Endothelial cell of umbilical vein (primary cell): Measurements from ENCODE around the gene ALK. TPM values are rescaled to one million over a fixed set of nuclear protein-coding genes. Genes with fewer than 3 reads are reported as not detected.

Source experiments
- BruUV-seq: library from RNA; stranded (reverse); fragments of 400-500 nt; replicated peaks from 2 replicates; lab custom pipeline; 2021; lab: Mats Ljungman, UMichigan
- CTCF ChIA-PET: fragments of 300-600, 350-600 bp; sonication (Branson Sonifier 250); formaldehyde crosslinking; loops from one replicate; lab custom pipeline; 2021; ENCODE audit warnings: antibody characterized with exemption, inconsistent platforms; lab: Charles Lee
- POLR2A ChIA-PET: fragments of 300-600, 350-600 bp; sonication (Branson Sonifier 250); formaldehyde crosslinking; loops from one replicate; lab custom pipeline; 2021; ENCODE audit warnings: antibody characterized with exemption, inconsistent platforms; lab: Charles Lee
- DNase-seq: peaks from one replicate; pipeline ENCODE4 v3.0.0-alpha.2; 2011; ENCODE audit warnings: low read depth, low spot score
- FAIRE-seq: peaks from 2 replicates; lab custom pipeline; 2011; peaks lifted over from hg19 to GRCh38; lab: Jason Lieb, UNC
- H2AFZ ChIP-seq: 2 replicates; pipeline ENCODE4 v1.6.0; 2012; ENCODE audit warnings: low read depth, low read length, control low read depth, inconsistent platforms
- H3K27ac ChIP-seq: 2 replicates; pipeline ENCODE4 v1.5.1; 2011; ENCODE audit warnings: low read depth, mild to moderate bottlenecking, control low read depth, low read length, moderate library complexity; ENCODE audit not compliant: insufficient read depth
- H3K27me3 ChIP-seq, 2 experiments: 2 replicates each; pipeline versions ENCODE4 v1.6.0 to v1.6.1; 2011; ENCODE audit warnings: low read length in 2 of 2, mixed read lengths in 1 of 2; ENCODE audit not compliant: control insufficient read depth in 2 of 2, insufficient read depth in 2 of 2
- H3K36me3 ChIP-seq, 2 experiments: 2 replicates in 1 of 2; 3 replicates in 1 of 2; pipeline ENCODE4 v1.5.1; 2011; ENCODE audit warnings: low read length in 2 of 2, mild to moderate bottlenecking in 1 of 2, moderate library complexity in 1 of 2; ENCODE audit not compliant: control insufficient read depth in 2 of 2, insufficient read depth in 2 of 2; ENCODE audit errors: extremely low read depth in 1 of 2
- H3K4me1 ChIP-seq: 3 replicates; pipeline ENCODE4 v1.5.1; 2011; ENCODE audit warnings: mild to moderate bottlenecking, low read length; ENCODE audit not compliant: control insufficient read depth, insufficient read depth; ENCODE audit errors: extremely low read depth
- H3K4me2 ChIP-seq: 2 replicates; pipeline ENCODE4 v1.6.1; 2011; ENCODE audit warnings: low read length, control low read depth, mixed read lengths; ENCODE audit not compliant: insufficient read depth
- H3K4me3 ChIP-seq, 3 experiments: fragments of 200-600 bp in 1 of 3; sonication (generic), shearing (Covaris generic) in 1 of 3; replicated peaks in 1 of 3; 2 replicates each; pipeline ENCODE4 v1.5.1; 2011 to 2016; ENCODE audit warnings: control low read depth in 3 of 3, low read length in 3 of 3, mild to moderate bottlenecking in 2 of 3, inconsistent platforms in 1 of 3, low read depth in 1 of 3, moderate library complexity in 1 of 3; ENCODE audit not compliant: insufficient read depth in 1 of 3
- H3K79me2 ChIP-seq: 2 replicates; pipeline ENCODE4 v1.6.0; 2012; ENCODE audit warnings: low read length, inconsistent platforms; ENCODE audit not compliant: control insufficient read depth, insufficient read depth
- H3K9ac ChIP-seq: replicated peaks from 2 replicates; pipeline ENCODE3; 2011; ENCODE audit warnings: low read length, control low read depth; ENCODE audit not compliant: insufficient read depth; ENCODE audit errors: extremely low read depth
- H3K9me1 ChIP-seq: replicated peaks from 3 replicates; pipeline ENCODE4 v1.6.0; 2011; ENCODE audit warnings: mild to moderate bottlenecking, low read length; ENCODE audit not compliant: control insufficient read depth, insufficient read depth; ENCODE audit errors: extremely low read depth
- H3K9me3 ChIP-seq: replicated peaks from 2 replicates; pipeline ENCODE4 v1.5.1; 2012; ENCODE audit warnings: low read length, inconsistent platforms; ENCODE audit not compliant: control insufficient read depth, insufficient read depth
- H4K20me1 ChIP-seq: replicated peaks from 2 replicates; pipeline ENCODE3; 2011; ENCODE audit warnings: mild to moderate bottlenecking, low read length; ENCODE audit not compliant: control insufficient read depth, insufficient read depth; ENCODE audit errors: extremely low read depth
- EZH2 ChIP-seq: IDR thresholded peaks from 2 replicates; pipeline ENCODE4 v1.6.1; 2012; ENCODE audit warnings: borderline replicate concordance, low read depth, mild to moderate bottlenecking, moderate library complexity, low read length, inconsistent platforms; ENCODE audit not compliant: severe bottlenecking
- FOS ChIP-seq: IDR thresholded peaks from 2 replicates; pipeline ENCODE4 v1.6.1; 2011; ENCODE audit warnings: mild to moderate bottlenecking, low read length, moderate library complexity, borderline replicate concordance; ENCODE audit not compliant: insufficient read depth
- GATA2 ChIP-seq: IDR thresholded peaks from 2 replicates; pipeline ENCODE4 v1.7.0; 2011; ENCODE audit warnings: low read depth, mild to moderate bottlenecking, moderate library complexity, mixed read lengths, low read length; ENCODE audit not compliant: insufficient read length, insufficient read depth
- JUN ChIP-seq: IDR thresholded peaks from 2 replicates; pipeline ENCODE4 v1.6.1; 2011; ENCODE audit warnings: borderline replicate concordance, low read depth; ENCODE audit not compliant: insufficient read length, insufficient read depth
- MYC ChIP-seq: IDR thresholded peaks from one replicate; pipeline ENCODE4 v1.6.1; 2011; ENCODE audit warnings: mild to moderate bottlenecking, low read depth, low read length
- POLR2A ChIP-seq: IDR thresholded peaks from 2 replicates; pipeline ENCODE4 v1.6.1; 2012; ENCODE audit warnings: low read depth, mild to moderate bottlenecking, control low read depth, low read length
- POLR2AphosphoS5 ChIP-seq: IDR thresholded peaks from 2 replicates; pipeline ENCODE4 v1.6.1; 2012; ENCODE audit warnings: low read depth, mild to moderate bottlenecking, control low read depth, low read length, moderate library complexity; ENCODE audit not compliant: insufficient read depth
- dilution Hi-C: fragments of 300-500 bp; cut with MboI; formaldehyde crosslinking; loops from one replicate; pipeline ENCODE4 v1.15.0; 2019; ENCODE audit warnings: low sequenced_read_pairs; ENCODE audit not compliant: extremely low pct_ligation_motif_present
- intact Hi-C: fragments of 100-400 bp; cut with micrococcal nuclease; formaldehyde crosslinking; loops from one replicate; pipeline ENCODE4 v1.10.0; 2022
- polyA plus RNA-seq, 4 experiments: library from polyadenylated mRNA; depleted of rRNA in 3 of 4; stranded (reverse) in 3 of 4; unstranded in 1 of 4; fragments of >200 nt; gene quantifications; 2 replicates each; pipeline versions ENCODE4 v1.2.1 to v1.2.3, GENCODE V29; 2011 to 2012; ENCODE audit warnings: missing spikeins in 1 of 4
- total RNA-seq: library from RNA; stranded (reverse); gene quantifications from 2 replicates; pipeline ENCODE4 v1.2.3, GENCODE V29; 2021
- TF ChIP-seq, protein P1 (sequence below): IDR thresholded peaks from 2 replicates; pipeline ENCODE4 v1.6.1; 2011; ENCODE audit not compliant: insufficient read depth, insufficient read length
- TF ChIP-seq, protein P2 (sequence below), 2 donors: IDR thresholded peaks; 1 replicate in 1 of 2; 2 replicates in 1 of 2; pipeline ENCODE4 v1.5.1; 2011; ENCODE audit warnings: low read length in 2 of 2, mild to moderate bottlenecking in 2 of 2, moderate library complexity in 2 of 2, control low read depth in 1 of 2, inconsistent platforms in 1 of 2, low read depth in 1 of 2; ENCODE audit not compliant: insufficient read depth in 1 of 2; ENCODE audit errors: extremely low read depth in 1 of 2

The ALK gene
- total and polyA plus RNA-seq, 2 donors (not counting 3 experiments of a cell fraction or from before 2014, with no cell fraction given), result not detected

DNA sequence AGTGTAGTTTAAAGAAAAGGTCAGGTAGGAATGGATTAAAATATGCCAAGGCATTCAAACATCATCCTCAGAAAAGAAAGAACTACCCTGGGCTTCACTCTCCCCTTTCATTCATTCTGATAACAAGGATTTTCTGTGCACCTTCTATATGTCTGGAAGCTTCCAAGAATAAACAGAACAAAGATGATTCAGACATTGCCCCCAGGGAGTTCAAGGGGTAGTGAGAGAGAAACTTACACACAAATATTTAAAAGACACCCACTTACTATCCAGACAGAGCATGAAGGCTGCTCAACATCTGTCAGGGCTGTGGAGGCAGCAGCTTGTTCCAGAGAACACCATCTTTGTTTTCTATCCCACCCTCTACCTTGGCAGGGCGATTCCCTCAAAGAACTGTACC lies 140.5 kb downstream of the ALK start:
- Histone ChIP-seq H3K9me3 (peaks cover 2% of the 10 kb centered on the region), H3K9me1 (no peaks in the 10 kb centered on the region), H3K27me3 (no peaks in the 10 kb centered on the region), H3K27ac (no peak overlapping the region), H3K4me3 (no peak overlapping the region), H3K79me2 (no peaks in the 10 kb centered on the region), H3K4me2 (no peak overlapping the region), H2AFZ (no peak overlapping the region), H4K20me1 (no peaks in the 10 kb centered on the region), H3K9ac (no peak overlapping the region), H3K36me3 (no peaks in the 10 kb centered on the region), H3K4me1 (no peaks in the 10 kb centered on the region)
- no TSS peak for BruUV-seq
- no peak for TF ChIP-seq POLR2AphosphoS5
- TF ChIP-seq GATA2, result no peak
- TF ChIP-seq MYC, result no peak
- no peak for TF ChIP-seq POLR2A
- TF ChIP-seq FOS, result no peak
- TF ChIP-seq JUN, result no peak
- TF ChIP-seq, protein P1, sequence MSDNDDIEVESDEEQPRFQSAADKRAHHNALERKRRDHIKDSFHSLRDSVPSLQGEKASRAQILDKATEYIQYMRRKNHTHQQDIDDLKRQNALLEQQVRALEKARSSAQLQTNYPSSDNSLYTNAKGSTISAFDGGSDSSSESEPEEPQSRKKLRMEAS, result no peak
- TF ChIP-seq, protein P2, sequence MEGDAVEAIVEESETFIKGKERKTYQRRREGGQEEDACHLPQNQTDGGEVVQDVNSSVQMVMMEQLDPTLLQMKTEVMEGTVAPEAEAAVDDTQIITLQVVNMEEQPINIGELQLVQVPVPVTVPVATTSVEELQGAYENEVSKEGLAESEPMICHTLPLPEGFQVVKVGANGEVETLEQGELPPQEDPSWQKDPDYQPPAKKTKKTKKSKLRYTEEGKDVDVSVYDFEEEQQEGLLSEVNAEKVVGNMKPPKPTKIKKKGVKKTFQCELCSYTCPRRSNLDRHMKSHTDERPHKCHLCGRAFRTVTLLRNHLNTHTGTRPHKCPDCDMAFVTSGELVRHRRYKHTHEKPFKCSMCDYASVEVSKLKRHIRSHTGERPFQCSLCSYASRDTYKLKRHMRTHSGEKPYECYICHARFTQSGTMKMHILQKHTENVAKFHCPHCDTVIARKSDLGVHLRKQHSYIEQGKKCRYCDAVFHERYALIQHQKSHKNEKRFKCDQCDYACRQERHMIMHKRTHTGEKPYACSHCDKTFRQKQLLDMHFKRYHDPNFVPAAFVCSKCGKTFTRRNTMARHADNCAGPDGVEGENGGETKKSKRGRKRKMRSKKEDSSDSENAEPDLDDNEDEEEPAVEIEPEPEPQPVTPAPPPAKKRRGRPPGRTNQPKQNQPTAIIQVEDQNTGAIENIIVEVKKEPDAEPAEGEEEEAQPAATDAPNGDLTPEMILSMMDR (IDR thresholded peaks at IDR 0.05; ENCODE audit: extremely low read depth in 1 of 2, insufficient read depth in 1 of 2, low read depth in 1 of 2, low read length in 2 of 2), result no peak
- TF ChIP-seq EZH2, result no peak
- CTCF ChIA-PET, result no interaction called here
- FAIRE-seq (no peak), DNase-seq (no peak)
- POLR2A ChIA-PET, result no interaction called here
- intact Hi-C loops (no loop called here), dilution Hi-C loops (no loop called here)
